Thyroid gland (tissue), 4 donors: ENCODE data around the gene PNPLA1. TPM values are rescaled to one million over a fixed set of nuclear protein-coding genes. Genes with fewer than 3 reads are reported as not detected.

Experiments used
- DNase-seq, 2 donors: peaks; one replicate each; pipeline ENCODE4 v3.0.0-alpha.2; 2019
- H3K27ac ChIP-seq, 3 donors: fragments of 200-600 bp; sonication (generic); 1 replicate in 2 of 3; 2 replicates in 1 of 3; pipeline ENCODE4 v1.5.1; 2016 to 2019; ENCODE audit warnings: mild to moderate bottlenecking in 1 of 3, moderate library complexity in 1 of 3
- H3K27me3 ChIP-seq: fragments of 200-600 bp; sonication (generic); one replicate; pipeline ENCODE4 v1.5.1; 2019
- H3K36me3 ChIP-seq, 2 donors: fragments of 200-600 bp; sonication (generic); one replicate each; pipeline ENCODE4 v1.5.1; 2016 to 2019
- H3K4me1 ChIP-seq, 2 donors: fragments of 200-600 bp; sonication (generic); one replicate each; pipeline ENCODE4 v1.5.1; 2017 to 2019
- H3K4me3 ChIP-seq, 3 donors: fragments of 200-600 bp; sonication (generic); replicated peaks in 1 of 3; 1 replicate in 2 of 3; 2 replicates in 1 of 3; pipeline ENCODE4 v1.5.1; 2016; ENCODE audit warnings: mild to moderate bottlenecking in 1 of 3
- H3K9me3 ChIP-seq: fragments of 200-600 bp; sonication (generic); one replicate; pipeline ENCODE4 v1.5.1; 2017
- CTCF ChIP-seq, 6 experiments: fragments of 200-600 bp in 3 of 6; fragments of 450-650 bp in 3 of 6; sonication (generic) in 3 of 6; IDR thresholded peaks; one replicate each; pipeline ENCODE4 v1.5.1; 2016 to 2019; ENCODE audit warnings: antibody characterized with exemption in 6 of 6, mild to moderate bottlenecking in 2 of 6, inconsistent platforms in 1 of 6, moderate library complexity in 1 of 6
- POLR2A ChIP-seq, 2 donors: fragments of 450-650 bp; IDR thresholded peaks; one replicate each; pipeline ENCODE4 v1.6.1; 2017; ENCODE audit warnings: antibody characterized with exemption in 2 of 2, mild to moderate bottlenecking in 2 of 2, moderate library complexity in 1 of 2
- WGBS, 2 donors: methylation state at CpG; one replicate each; pipeline ENCODE4 v1.1.5; 2017; 5-methylcytosine and 5-hydroxymethylcytosine counted together
- intact Hi-C: fragments of 100-400 bp; cut with DNase I; formaldehyde crosslinking; loops from one replicate; pipeline ENCODE4 v1.15.1; 2023
- total RNA-seq, 4 donors: library from RNA; depleted of rRNA; stranded (reverse); fragments of >200 nt; gene quantifications; one replicate each; pipeline ENCODE4 v1.2.3, GENCODE V29; 2016

PNPLA1 gene
- total RNA-seq, 4 donors from 2014 or later = 0.11 TPM; not detected in 3

DNA sequence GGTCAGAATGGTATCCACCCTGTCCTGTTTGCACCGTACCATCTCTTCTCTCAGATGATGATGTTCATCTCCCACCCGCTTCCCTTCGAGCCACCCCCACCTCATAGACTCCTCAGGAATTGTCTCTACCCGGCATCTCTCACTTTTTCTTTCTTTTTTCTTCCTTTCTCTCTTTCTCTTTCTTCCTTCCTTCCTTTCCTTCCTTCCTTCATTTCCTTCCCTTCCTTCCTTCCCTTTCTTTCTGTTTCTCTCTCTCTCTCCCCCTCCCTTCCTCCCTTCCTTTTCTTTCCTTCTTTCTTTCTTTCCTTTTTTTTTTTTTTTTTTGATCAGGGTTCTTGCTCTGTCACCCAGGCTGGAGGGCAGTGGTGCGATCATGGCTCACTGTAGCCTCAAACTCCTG is 27.7 kb upstream of the PNPLA1 start:
- no peak overlapping the region for H3K4me3 ChIP-seq
- H3K36me3 ChIP-seq = no peaks in the 10 kb centered on the region
- no peak for DNase-seq
- H3K4me1 ChIP-seq = no peaks in the 10 kb centered on the region
- H3K9me3 ChIP-seq = no peaks in the 10 kb centered on the region
- H3K27ac ChIP-seq = no peak overlapping the region
- intact Hi-C loops = no loop called here
- TF ChIP-seq CTCF (IDR thresholded peaks at IDR 0.05) (no peak), POLR2A (IDR thresholded peaks at IDR 0.05) (no peak)
- no peaks in the 10 kb centered on the region for H3K27me3 ChIP-seq
- 80 to 88% methylated on average over 5 of the region's 5 CpGs for WGBS, 2 donors

GRCh38 chr6:36242626-36243025 is 27.2 kb upstream of the PNPLA1 start:
- Histone ChIP-seq H3K9me3 (no peaks in the 10 kb centered on the region), H3K36me3 (no peaks in the 10 kb centered on the region), H3K27ac (no peak overlapping the region), H3K27me3 (no peaks in the 10 kb centered on the region), H3K4me1 (no peaks in the 10 kb centered on the region), H3K4me3 (no peak overlapping the region)
- no peak for DNase-seq
- intact Hi-C loops = no loop called here
- TF ChIP-seq CTCF (IDR thresholded peaks at IDR 0.05) = no peak
- no peak for TF ChIP-seq POLR2A (IDR thresholded peaks at IDR 0.05)
- 69 to 72% methylated on average over 4 of the region's 4 CpGs for WGBS, 2 donors

- TF ChIP-seq CTCF (IDR thresholded peaks at IDR 0.05) = no peak
- no peak for TF ChIP-seq POLR2A (IDR thresholded peaks at IDR 0.05)
- Histone ChIP-seq H3K27ac (no peak overlapping the region), H3K9me3 (no peaks in the 10 kb centered on the region), H3K27me3 (no peaks in the 10 kb centered on the region), H3K4me3 (no peak overlapping the region), H3K4me1 (peaks cover 0 to 4% of the 10 kb centered on the region in 2 donors), H3K36me3 (no peaks in the 10 kb centered on the region)
- DNase-seq = no peak
- intact Hi-C loops = no loop called here
- WGBS, 2 donors = 70 to 80% methylated on average over 3 of the region's 3 CpGs
Observed at GRCh38 chr6:36243562-36244212, 26.2 kb upstream of the PNPLA1 start.

DNA sequence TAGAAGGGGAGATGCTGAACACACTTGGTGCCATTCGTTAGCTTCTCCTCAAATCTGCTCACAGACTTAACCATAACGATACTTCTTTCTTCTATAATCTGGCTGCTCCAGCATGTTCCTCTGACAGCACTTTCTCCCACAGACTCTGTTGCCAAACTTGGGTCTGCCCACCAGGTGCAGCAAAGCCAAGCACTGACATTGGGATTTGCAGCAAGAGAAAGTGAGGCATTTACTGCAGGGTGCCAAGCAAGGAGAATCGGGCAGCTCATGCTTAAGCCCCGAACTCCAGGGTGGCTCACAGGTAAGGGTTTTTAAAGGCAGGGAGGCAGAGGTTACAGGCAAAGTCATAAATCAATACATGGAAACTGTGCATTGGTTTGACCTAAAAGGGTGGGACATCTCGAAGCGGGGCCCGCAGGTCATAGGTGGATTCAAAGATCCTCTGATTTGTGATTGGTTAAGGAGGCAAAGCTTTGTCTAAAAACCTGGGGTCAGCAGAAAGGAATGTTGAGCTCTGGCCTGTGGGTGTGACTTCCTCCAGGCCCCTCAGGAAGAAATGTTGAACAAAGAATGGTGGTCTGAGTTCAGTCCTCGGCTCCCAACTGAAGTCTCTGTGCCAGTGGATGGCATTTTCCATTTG is 25.1 kb upstream of the PNPLA1 start:
- Histone ChIP-seq H3K27ac (no peak overlapping the region), H3K4me1 (peaks cover 0 to 7% of the 10 kb centered on the region in 2 donors), H3K9me3 (no peaks in the 10 kb centered on the region), H3K4me3 (no peak overlapping the region), H3K36me3 (no peaks in the 10 kb centered on the region), H3K27me3 (no peaks in the 10 kb centered on the region)
- TF ChIP-seq CTCF (IDR thresholded peaks at IDR 0.05) (no peak), POLR2A (IDR thresholded peaks at IDR 0.05) (no peak)
- intact Hi-C loops = no loop called here
- DNase-seq = no peak
- 87 to 88% methylated on average over 8 of the region's 8 CpGs for WGBS, 2 donors

DNA sequence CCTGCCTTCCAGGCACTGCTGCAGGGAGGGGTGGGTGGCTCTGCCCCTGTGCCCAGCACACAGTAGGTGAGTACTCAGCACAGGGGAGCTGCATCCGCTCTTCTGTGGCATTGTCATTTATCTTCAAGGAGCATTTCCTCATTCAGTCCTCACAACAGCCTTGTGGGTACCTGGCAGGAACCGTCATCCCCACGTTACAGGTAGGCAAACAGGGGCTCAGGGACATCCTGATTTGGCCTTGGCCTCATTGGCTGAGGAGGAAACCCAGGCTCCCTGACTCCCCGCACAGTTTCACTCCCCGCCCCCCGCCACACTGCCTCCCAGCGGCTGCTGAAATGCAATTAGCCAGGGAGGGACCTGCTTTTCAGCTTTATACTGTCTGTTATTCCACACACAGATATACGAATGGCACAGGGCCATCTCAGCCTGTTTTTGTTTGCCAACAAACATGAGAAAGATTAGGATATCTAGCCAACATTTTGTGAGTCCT is 24.2 kb upstream of the PNPLA1 start:
- no peaks in the 10 kb centered on the region for H3K27me3 ChIP-seq
- no peaks in the 10 kb centered on the region for H3K36me3 ChIP-seq
- no peaks in the 10 kb centered on the region for H3K9me3 ChIP-seq
- 70 to 74% methylated on average over 8 of the region's 8 CpGs for WGBS, 2 donors
- no peak for DNase-seq
- intact Hi-C loops = no loop called here
- no peak overlapping the region for H3K27ac ChIP-seq
- no peak overlapping the region for H3K4me3 ChIP-seq
- peaks cover 0 to 7% of the 10 kb centered on the region in 2 donors for H3K4me1 ChIP-seq
- no peak for TF ChIP-seq POLR2A (IDR thresholded peaks at IDR 0.05)
- TF ChIP-seq CTCF (IDR thresholded peaks at IDR 0.05) = no peak
